ENCODE results near the gene AXIN1. TPM values are rescaled to one million over a fixed set of nuclear protein-coding genes. Genes with fewer than 3 reads are reported as not detected.

Gene AXIN1
- total RNA-seq, 1 donor = 13.4 TPM

GRCh38 chr16:242281-242680 is 110.2 kb downstream of the AXIN1 start:
- DNase-seq (ENCODE audit: low read depth) = no peak
- H3K4me3 ChIP-seq (ENCODE audit: low read depth, low read length) = no peak overlapping the region
- TF ChIP-seq CTCF (IDR thresholded peaks at IDR 0.05; ENCODE audit: insufficient read depth, low read length) = no peak

GRCh38 chr16:240559-240958 is 112.0 kb downstream of the AXIN1 start:
- DNase-seq (ENCODE audit: low read depth) = no peak
- no peak overlapping the region for H3K4me3 ChIP-seq (ENCODE audit: low read depth, low read length)
- no peak for TF ChIP-seq CTCF (IDR thresholded peaks at IDR 0.05; ENCODE audit: insufficient read depth, low read length)

GRCh38 chr16:239948-240277 is 112.6 kb downstream of the AXIN1 start:
- no peak for TF ChIP-seq CTCF (IDR thresholded peaks at IDR 0.05; ENCODE audit: insufficient read depth, low read length)

More at GRCh38 chr16:239948-240277, 112.6 kb downstream of the AXIN1 start:
- DNase-seq (ENCODE audit: low read depth) = no peak
- H3K4me3 ChIP-seq (ENCODE audit: low read depth, low read length) = no peak overlapping the region

Other genes with a start within 250 kb of the AXIN1 start
- gene NPRL3, start 214.1 kb downstream of the AXIN1 start, total RNA-seq (ENCODE audit: low replicate concordance) = 7.1 and 13.0 TPM in 2 replicates
- gene HBZ, start 200.1 kb downstream of the AXIN1 start, total RNA-seq (ENCODE audit: low replicate concordance) = not detected in 2 replicates
- gene HBM, start 186.7 kb downstream of the AXIN1 start, total RNA-seq (ENCODE audit: low replicate concordance) = not detected in 2 replicates
- not detected in 2 replicates for gene HBA2, start 179.8 kb downstream of the AXIN1 start, total RNA-seq (ENCODE audit: low replicate concordance)
- not detected in 2 replicates for gene HBA1, start 176.0 kb downstream of the AXIN1 start, total RNA-seq (ENCODE audit: low replicate concordance)
- gene HBQ1, start 172.3 kb downstream of the AXIN1 start, total RNA-seq (ENCODE audit: low replicate concordance) = 0.63 TPM in 1 of 2 replicates, not detected in the other
- 37.0 and 82.3 TPM in 2 replicates for gene LUC7L, start 123.3 kb downstream of the AXIN1 start, total RNA-seq (ENCODE audit: low replicate concordance)
- gene FAM234A, start 117.9 kb downstream of the AXIN1 start, total RNA-seq (ENCODE audit: low replicate concordance) = 49.5 and 72.0 TPM in 2 replicates
- gene RGS11, start 76.8 kb downstream of the AXIN1 start, total RNA-seq (ENCODE audit: low replicate concordance) = 1.2 and 2.0 TPM in 2 replicates
- gene ARHGDIG, start 72.1 kb downstream of the AXIN1 start, total RNA-seq (ENCODE audit: low replicate concordance) = 1.6 TPM in 1 of 2 replicates, not detected in the other
- not detected in 2 replicates for gene PDIA2, start 69.6 kb downstream of the AXIN1 start, total RNA-seq (ENCODE audit: low replicate concordance)
- 49.3 and 83.6 TPM in 2 replicates for gene MRPL28, start 17.8 kb upstream of the AXIN1 start, total RNA-seq (ENCODE audit: low replicate concordance)
- gene PGAP6, start 29.3 kb upstream of the AXIN1 start, total RNA-seq (ENCODE audit: low replicate concordance) = 25.2 and 51.2 TPM in 2 replicates
- gene NME4, start 44.5 kb upstream of the AXIN1 start, total RNA-seq (ENCODE audit: low replicate concordance) = 35.8 and 75.8 TPM in 2 replicates
- gene DECR2, start 49.2 kb upstream of the AXIN1 start, total RNA-seq (ENCODE audit: low replicate concordance) = 6.1 and 8.1 TPM in 2 replicates
- 14.7 and 24.4 TPM in 2 replicates for gene RAB11FIP3, start 72.9 kb upstream of the AXIN1 start, total RNA-seq (ENCODE audit: low replicate concordance)
- gene CAPN15, start 175.0 kb upstream of the AXIN1 start, total RNA-seq (ENCODE audit: low replicate concordance) = 31.6 and 43.9 TPM in 2 replicates
- not detected in 2 replicates for gene PRR35, start 207.7 kb upstream of the AXIN1 start, total RNA-seq (ENCODE audit: low replicate concordance)
- gene NHLRC4, start 214.3 kb upstream of the AXIN1 start, total RNA-seq (ENCODE audit: low replicate concordance) = 2.0 and 2.5 TPM in 2 replicates
- 20.7 and 29.1 TPM in 2 replicates for gene PIGQ, start 217.2 kb upstream of the AXIN1 start, total RNA-seq (ENCODE audit: low replicate concordance)
- gene RAB40C, start 237.3 kb upstream of the AXIN1 start, total RNA-seq (ENCODE audit: low replicate concordance) = 12.0 and 14.6 TPM in 2 replicates